Kidney glomerular epithelial cell (primary cell): ENCODE measurements around the gene IL22RA1.

Source experiments
- DNase-seq: peaks from one replicate; lab custom pipeline; 2025; lab: John Stamatoyannopoulos, UW

The IL22RA1 gene

GRCh38 chr1:24142546-24143534 lies at the start of gene IL22RA1:
TSS of gene IL22RA1 (minus strand) at chr1:24143140. CDS start at chr1:24143082, 58 bp downstream.
- no peak for DNase-seq

DNA sequence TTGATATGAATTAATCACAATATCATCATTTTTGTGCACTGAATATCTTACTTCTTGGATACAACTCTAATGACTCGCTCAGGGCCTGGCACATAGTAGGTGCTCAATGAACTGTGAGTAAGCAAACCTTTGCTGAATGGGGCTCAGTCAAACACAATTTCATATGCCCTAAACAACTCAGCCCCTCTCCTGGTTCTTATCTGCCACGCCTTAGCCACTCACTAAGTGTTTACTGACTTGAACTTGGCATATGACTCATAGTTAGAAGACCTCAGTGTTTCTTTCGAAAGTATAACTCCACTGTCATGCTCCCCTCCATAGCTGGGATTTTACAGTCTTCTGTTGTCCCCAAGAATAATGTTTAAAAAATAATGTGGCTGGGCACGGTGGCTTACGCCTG lies 48.9 kb upstream of the IL22RA1 start:
- no peak for DNase-seq

GRCh38 chr1:24190983-24191461 lies 48.1 kb upstream of the IL22RA1 start:
- no peak for DNase-seq

- no peak for DNase-seq
These were observed 46.6 kb upstream of the IL22RA1 start for GRCh38 chr1:24189528-24189927.

GRCh38 chr1:24186993-24187790 lies 44.3 kb upstream of the IL22RA1 start, which contains the start of gene IFNLR1:
TSS of gene IFNLR1 (minus strand) at chr1:24187289. CDS start at chr1:24187248, 41 bp downstream.
- DNase-seq: no peak

DNA sequence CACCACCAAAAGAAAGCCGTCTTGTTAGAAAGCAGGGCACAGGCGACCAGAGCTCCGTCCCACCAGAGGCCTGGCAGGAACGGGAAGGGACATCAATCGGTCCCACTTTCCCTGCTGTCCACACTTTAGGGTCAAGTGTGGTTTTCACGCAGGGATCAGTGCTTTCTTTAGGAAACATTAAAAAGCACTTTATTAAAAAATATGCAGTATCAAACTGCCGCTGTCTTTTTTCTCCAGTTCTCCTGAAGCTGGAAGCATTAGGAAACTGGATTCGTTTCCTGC lies 43.7 kb upstream of the IL22RA1 start:
- DNase-seq: no peak

GRCh38 chr1:24186031-24186710 lies 43.2 kb upstream of the IL22RA1 start:
- no peak for DNase-seq

GRCh38 chr1:24185076-24185475 lies 42.1 kb upstream of the IL22RA1 start:
- no peak for DNase-seq

DNA sequence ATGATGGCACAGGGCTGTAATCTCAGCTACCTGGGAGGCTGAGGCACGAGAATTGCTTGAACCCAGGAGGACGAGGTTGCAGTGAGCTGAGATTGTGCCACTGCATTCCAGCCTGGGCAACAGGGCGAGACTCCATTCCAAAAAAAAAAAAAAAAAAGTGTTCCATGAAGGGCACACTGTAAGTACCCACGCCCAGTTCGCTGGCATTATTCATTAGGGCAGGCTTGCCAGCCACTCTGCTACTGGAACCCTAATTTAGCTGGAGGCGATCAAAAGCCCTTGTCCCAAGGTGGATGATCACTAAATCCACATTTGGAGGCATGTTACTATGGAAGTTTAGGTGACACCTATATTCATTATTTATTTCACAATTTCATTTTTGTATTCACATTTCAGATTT lies 39.1 kb upstream of the IL22RA1 start:
- DNase-seq: no peak

GRCh38 chr1:24181619-24182018 lies 38.7 kb upstream of the IL22RA1 start:
- no peak for DNase-seq

- no peak for DNase-seq
These were observed 37.7 kb upstream of the IL22RA1 start for GRCh38 chr1:24180676-24181075.

- no peak for DNase-seq
These were observed 36.4 kb upstream of the IL22RA1 start for GRCh38 chr1:24179251-24179840.

GRCh38 chr1:24178407-24178806 lies 35.5 kb upstream of the IL22RA1 start:
- no peak for DNase-seq

- DNase-seq: no peak
These were observed 34.2 kb upstream of the IL22RA1 start for GRCh38 chr1:24177161-24177560.

DNA sequence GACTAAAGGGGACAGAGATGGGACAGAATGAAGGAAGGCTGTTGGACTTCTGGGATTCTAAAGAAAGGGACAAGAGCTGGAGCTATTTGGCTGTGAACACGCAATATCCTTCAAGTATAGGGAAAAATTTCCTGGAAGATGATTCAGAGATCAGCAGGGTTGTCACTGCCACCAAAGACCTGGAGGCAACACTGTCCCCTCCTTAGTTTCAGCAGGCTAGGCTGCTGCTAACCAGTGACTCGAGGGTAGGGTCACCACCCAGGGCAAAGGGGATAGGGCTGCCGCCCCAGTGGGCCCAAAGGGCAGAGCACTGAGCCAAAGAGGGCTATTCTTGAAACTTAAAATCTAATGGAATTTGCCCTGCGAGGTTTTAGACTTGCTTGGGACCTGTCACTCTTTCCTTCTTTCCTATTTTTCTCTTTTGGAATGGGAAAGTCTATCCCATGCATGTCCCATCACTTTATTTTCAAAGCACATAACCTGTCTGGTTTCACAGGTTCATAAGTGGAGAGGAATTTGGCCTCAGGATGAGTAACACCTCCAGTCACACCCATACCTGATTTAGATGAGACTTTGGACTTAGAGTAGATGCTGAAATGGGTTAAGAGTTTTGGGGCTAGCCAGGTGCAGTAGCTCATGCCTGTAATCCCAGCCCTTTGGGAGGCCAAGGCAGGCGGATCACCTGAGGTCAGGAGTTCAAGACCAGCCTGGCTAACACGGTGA lies 32.3 kb upstream of the IL22RA1 start:
- no peak for DNase-seq

- no peak for DNase-seq
These were observed 31.0 kb upstream of the IL22RA1 start for GRCh38 chr1:24173638-24174575.

- no peak for DNase-seq
These were observed 29.7 kb upstream of the IL22RA1 start for GRCh38 chr1:24172598-24172997.

- DNase-seq: no peak
These were observed 26.3 kb upstream of the IL22RA1 start for GRCh38 chr1:24169286-24169685.

DNA sequence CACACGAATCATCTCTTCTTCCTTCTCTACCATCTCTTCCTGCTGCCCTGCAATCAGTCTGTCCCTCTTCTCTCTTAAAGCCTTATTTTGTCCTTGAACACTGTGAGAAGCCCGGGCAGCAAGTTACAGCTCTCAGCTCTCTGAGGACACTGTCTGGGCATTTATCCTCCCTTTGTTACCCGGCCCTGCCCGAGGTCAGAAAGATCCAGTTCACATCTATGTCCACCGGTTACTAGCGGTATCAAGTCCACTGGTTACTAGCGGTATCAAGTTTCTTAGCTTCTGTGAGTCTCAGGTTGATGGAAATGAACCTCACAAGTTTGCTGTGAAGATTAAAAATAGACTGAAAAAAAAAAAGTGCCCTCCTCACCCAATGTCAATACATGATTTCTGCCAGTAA lies 25.3 kb upstream of the IL22RA1 start:
- DNase-seq: no peak

GRCh38 chr1:24167008-24167407 lies 24.1 kb upstream of the IL22RA1 start:
- no peak for DNase-seq
